ENCODE measurements around the gene ZNF414.

GRCh38 chr19:8473648-8474476 is 40.1 kb downstream of the ZNF414 start:
- TF ChIP-seq CTCF (IDR thresholded peaks at IDR 0.05) = no peak
- TF ChIP-seq POLR2AphosphoS5 (IDR thresholded peaks at IDR 0.05) = no peak
- TF ChIP-seq EP300 (IDR thresholded peaks at IDR 0.05) = no peak
